Stomach smooth muscle (tissue), 2 donors: Measurements from ENCODE around the gene USP37.

ENCODE experiments used
- H3K27ac ChIP-seq: one replicate; pipeline ENCODE4 v1.7.0; 2013; ENCODE audit warnings: mild to moderate bottlenecking, low read length, inconsistent platforms
- H3K27me3 ChIP-seq, 2 donors: one replicate each; pipeline ENCODE4 v1.7.0; 2013; ENCODE audit warnings: low read length in 2 of 2; ENCODE audit not compliant: insufficient read depth in 2 of 2, control insufficient read depth in 1 of 2
- H3K36me3 ChIP-seq, 2 donors: one replicate each; pipeline ENCODE4 v1.7.0; 2013; ENCODE audit warnings: low read length in 2 of 2; ENCODE audit not compliant: control insufficient read depth in 2 of 2, insufficient read depth in 2 of 2
- H3K4me1 ChIP-seq: one replicate; pipeline ENCODE4 v1.7.0; 2013; ENCODE audit warnings: low read length; ENCODE audit not compliant: control insufficient read depth, insufficient read depth
- H3K4me3 ChIP-seq, 2 donors: one replicate each; pipeline ENCODE4 v1.7.0; 2013; ENCODE audit warnings: low read length in 2 of 2
- H3K9ac ChIP-seq, 2 donors: one replicate each; pipeline ENCODE4 v1.7.0; 2013; ENCODE audit warnings: low read length in 2 of 2, mild to moderate bottlenecking in 1 of 2
- H3K9me3 ChIP-seq, 2 donors: one replicate each; pipeline ENCODE4 v1.7.0; 2013; ENCODE audit warnings: low read length in 2 of 2; ENCODE audit not compliant: control insufficient read depth in 2 of 2
- donor health status: healthy.
- donor health status: Pancreatic carcinoma.

The USP37 gene

DNA sequence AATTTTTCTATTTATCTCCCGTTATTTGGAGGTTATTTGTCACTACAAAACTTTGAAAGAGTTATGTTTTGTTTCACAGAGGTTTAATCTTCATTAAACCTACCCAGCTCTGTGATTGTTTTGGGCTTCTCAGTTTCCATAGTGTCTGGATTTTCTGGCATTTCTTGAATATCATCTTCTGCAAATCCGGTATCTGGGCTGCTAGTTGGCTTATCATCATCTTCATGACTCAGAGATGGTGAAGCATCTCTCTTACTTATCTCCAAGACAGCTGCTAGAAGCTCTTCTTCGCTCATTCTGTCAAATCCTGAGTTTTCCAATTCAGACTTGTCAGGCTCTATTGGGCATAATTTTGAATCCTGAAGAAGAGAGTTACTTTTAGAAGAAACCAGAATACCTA is 93.6 kb downstream of the USP37 start:
- H3K4me3 ChIP-seq: no peak overlapping the region
- peaks cover 0 to 18% of the 10 kb centered on the region in 2 donors for H3K36me3 ChIP-seq

DNA sequence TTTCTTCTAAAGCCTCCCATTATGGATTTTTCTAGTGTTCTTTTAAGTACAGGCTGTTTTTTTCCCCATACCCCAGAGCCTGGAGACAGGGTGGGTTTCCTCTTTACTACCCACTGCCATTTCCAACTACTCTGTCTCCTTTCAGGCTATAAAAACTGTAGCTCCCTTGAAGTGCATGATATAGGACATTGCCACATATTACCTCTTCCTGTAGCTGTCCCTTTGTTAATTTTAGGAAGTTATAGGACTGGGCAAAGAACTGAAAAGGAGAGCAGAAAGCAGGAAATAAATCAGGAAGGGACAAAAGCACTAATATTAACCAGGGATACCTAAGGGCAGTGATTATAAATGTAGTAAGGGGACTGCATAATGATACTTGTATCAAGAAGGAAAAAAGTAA is 95.2 kb downstream of the USP37 start:
- Histone ChIP-seq H3K27ac (no peak overlapping the region), H3K4me1 (no peaks in the 10 kb centered on the region), H3K27me3 (no peaks in the 10 kb centered on the region), H3K36me3 (peaks cover 0 to 18% of the 10 kb centered on the region in 2 donors), H3K9ac (no peak overlapping the region), H3K4me3 (no peak overlapping the region), H3K9me3 (no peaks in the 10 kb centered on the region)

More for the DNA sequence above, 93.6 kb downstream of the USP37 start:
- Histone ChIP-seq H3K27ac (no peak overlapping the region), H3K4me1 (no peaks in the 10 kb centered on the region), H3K9me3 (no peaks in the 10 kb centered on the region), H3K9ac (no peak overlapping the region), H3K27me3 (no peaks in the 10 kb centered on the region)

GRCh38 chr2:218471982-218472381 is 96.2 kb downstream of the USP37 start:
- no peak overlapping the region for H3K4me3 ChIP-seq
- H3K4me1 ChIP-seq: no peaks in the 10 kb centered on the region
- no peaks in the 10 kb centered on the region for H3K9me3 ChIP-seq
- no peaks in the 10 kb centered on the region for H3K27me3 ChIP-seq
- H3K36me3 ChIP-seq: peaks cover 0 to 18% of the 10 kb centered on the region in 2 donors
- H3K27ac ChIP-seq: no peak overlapping the region
- H3K9ac ChIP-seq: no peak overlapping the region

- Histone ChIP-seq H3K9me3 (no peaks in the 10 kb centered on the region), H3K4me1 (no peaks in the 10 kb centered on the region), H3K4me3 (no peak overlapping the region), H3K36me3 (peaks cover 0 to 18% of the 10 kb centered on the region in 2 donors), H3K9ac (no peak overlapping the region), H3K27ac (no peak overlapping the region), H3K27me3 (no peaks in the 10 kb centered on the region)
These were observed 97.1 kb downstream of the USP37 start for GRCh38 chr2:218471036-218471435.

- no peaks in the 10 kb centered on the region for H3K9me3 ChIP-seq
- H3K4me3 ChIP-seq: no peak overlapping the region
- no peak overlapping the region for H3K9ac ChIP-seq
- H3K36me3 ChIP-seq: peaks cover 0 to 18% of the 10 kb centered on the region in 2 donors
- H3K27ac ChIP-seq: no peak overlapping the region
- no peaks in the 10 kb centered on the region for H3K4me1 ChIP-seq
- H3K27me3 ChIP-seq: no peaks in the 10 kb centered on the region
These were observed 97.7 kb downstream of the USP37 start for GRCh38 chr2:218470448-218470847.

DNA sequence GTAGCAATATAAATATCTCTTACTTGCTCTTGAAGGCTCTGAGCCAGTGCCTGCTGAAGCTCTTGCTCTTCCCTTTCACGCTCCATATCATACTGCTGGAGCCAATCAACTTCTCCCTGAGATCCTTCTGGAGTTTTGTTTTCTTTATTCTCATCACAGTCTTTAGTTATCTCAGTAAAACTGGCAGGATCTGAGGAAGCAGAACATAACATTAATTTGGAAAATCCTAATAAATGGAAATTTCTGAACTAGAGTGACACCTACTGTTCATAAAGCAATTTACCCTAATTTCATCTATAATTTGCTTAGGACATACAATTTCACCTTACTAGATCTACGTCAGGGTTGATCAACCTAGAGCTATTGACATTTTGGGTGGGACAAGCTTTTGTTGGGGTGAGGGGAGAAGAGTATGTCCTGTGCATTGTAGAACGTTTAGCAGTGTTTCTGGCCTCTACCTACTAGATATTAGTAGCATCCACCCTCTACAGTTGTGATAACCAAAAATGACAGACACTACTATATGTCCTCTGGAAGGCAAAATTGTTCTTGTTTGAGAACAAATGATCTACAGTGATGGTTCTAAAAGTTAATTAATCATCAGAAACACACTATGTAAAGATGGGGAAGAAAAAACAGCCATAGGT is 102.0 kb downstream of the USP37 start:
- Histone ChIP-seq H3K9me3 (no peaks in the 10 kb centered on the region), H3K27me3 (no peaks in the 10 kb centered on the region), H3K36me3 (peaks cover 0 to 3% of the 10 kb centered on the region in 2 donors), H3K4me1 (no peaks in the 10 kb centered on the region), H3K27ac (no peak overlapping the region), H3K9ac (no peak overlapping the region), H3K4me3 (no peak overlapping the region)

DNA sequence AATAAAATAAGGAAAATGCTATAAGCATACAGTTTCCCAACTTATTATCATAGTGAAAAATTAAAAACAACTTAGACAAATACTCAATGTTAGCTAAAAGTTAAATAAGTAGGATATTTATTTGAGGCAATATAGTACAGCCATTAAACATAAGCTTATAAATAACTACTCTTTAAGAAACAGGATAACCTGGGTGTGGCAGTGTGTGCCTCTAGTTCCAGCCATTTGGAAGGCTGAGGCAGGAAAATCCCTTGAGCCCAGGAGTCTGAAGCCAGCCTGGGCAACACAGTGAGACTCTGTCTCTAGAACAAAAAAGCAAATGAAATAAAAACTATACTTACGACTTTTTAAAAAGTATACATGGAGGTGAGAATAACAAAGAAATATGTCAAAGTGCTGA is 109.6 kb downstream of the USP37 start:
- Histone ChIP-seq H3K4me3 (no peak overlapping the region), H3K36me3 (peaks cover 12 to 15% of the 10 kb centered on the region in 2 donors), H3K4me1 (no peaks in the 10 kb centered on the region), H3K27me3 (no peaks in the 10 kb centered on the region), H3K9me3 (no peaks in the 10 kb centered on the region), H3K9ac (no peak overlapping the region), H3K27ac (no peak overlapping the region)

DNA sequence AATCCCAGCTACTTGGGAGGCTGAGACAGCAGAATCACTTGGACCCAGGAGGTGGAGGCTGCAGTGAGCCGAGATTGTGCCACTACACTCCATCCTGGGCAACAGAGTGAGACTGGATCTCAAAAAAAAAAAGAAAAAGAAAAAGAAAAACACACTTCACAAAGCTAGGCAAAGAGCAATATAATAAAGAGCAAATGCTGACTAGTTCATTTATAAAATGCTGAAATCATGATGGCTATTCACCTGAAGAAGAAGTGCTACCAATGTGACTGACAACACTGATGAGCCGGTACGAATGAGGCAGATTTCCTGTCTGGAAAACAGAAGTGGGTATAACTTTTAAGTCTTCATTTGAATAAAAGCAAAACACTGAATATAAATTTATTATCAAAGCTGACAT is 111.3 kb downstream of the USP37 start:
- H3K9me3 ChIP-seq: no peaks in the 10 kb centered on the region
- no peak overlapping the region for H3K4me3 ChIP-seq
- no peak overlapping the region for H3K9ac ChIP-seq
- H3K27me3 ChIP-seq: no peaks in the 10 kb centered on the region
- H3K4me1 ChIP-seq: no peaks in the 10 kb centered on the region
- H3K36me3 ChIP-seq: peaks cover 12 to 17% of the 10 kb centered on the region in 2 donors
- H3K27ac ChIP-seq: no peak overlapping the region

GRCh38 chr2:218452079-218452478 is 116.1 kb downstream of the USP37 start:
- no peak overlapping the region for H3K4me3 ChIP-seq
- no peaks in the 10 kb centered on the region for H3K27me3 ChIP-seq
- peaks cover 16 to 24% of the 10 kb centered on the region in 2 donors for H3K36me3 ChIP-seq
- H3K9ac ChIP-seq: no peak overlapping the region
- H3K27ac ChIP-seq: no peak overlapping the region
- H3K4me1 ChIP-seq: no peaks in the 10 kb centered on the region
- no peaks in the 10 kb centered on the region for H3K9me3 ChIP-seq

DNA sequence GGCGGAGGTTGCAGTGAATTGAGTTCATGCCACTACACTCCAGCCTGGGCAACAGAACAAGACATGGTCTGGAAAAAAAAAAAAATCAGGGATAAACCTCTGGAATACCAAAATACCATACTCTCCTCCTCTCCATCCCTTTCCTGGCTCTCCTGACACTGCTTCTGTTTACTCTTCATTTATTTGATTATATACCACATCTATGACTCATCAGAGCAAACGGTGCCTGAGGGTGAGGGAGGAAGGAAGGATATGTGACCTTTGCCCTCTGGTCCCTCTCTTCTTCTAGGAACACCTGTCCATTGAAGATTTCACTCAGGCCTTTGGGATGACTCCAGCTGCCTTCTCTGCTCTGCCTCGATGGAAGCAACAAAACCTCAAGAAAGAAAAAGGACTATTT is 119.2 kb downstream of the USP37 start:
- Histone ChIP-seq H3K36me3 (peaks cover 8 to 12% of the 10 kb centered on the region in 2 donors), H3K4me1 (no peaks in the 10 kb centered on the region), H3K27me3 (no peaks in the 10 kb centered on the region), H3K4me3 (no peak overlapping the region), H3K9me3 (no peaks in the 10 kb centered on the region), H3K27ac (no peak overlapping the region), H3K9ac (no peak overlapping the region)

- no peak overlapping the region for H3K4me3 ChIP-seq
- peaks cover 7 to 8% of the 10 kb centered on the region in 2 donors for H3K36me3 ChIP-seq
- H3K27ac ChIP-seq: no peak overlapping the region
- no peaks in the 10 kb centered on the region for H3K9me3 ChIP-seq
- H3K27me3 ChIP-seq: no peaks in the 10 kb centered on the region
- no peaks in the 10 kb centered on the region for H3K4me1 ChIP-seq
- H3K9ac ChIP-seq: no peak overlapping the region
These were observed 121.1 kb downstream of the USP37 start for GRCh38 chr2:218447072-218447471.
